ENCODE results near the gene HOXC9.

GRCh38 chr12:54032086-54032619 lies 32.2 kb downstream of the HOXC9 start:
- TF ChIP-seq RAD21 (IDR thresholded peaks at IDR 0.05; ENCODE audit: low read length) (no peak), CTCF (IDR thresholded peaks at IDR 0.05) (no peak), YY1 (IDR thresholded peaks at IDR 0.05; ENCODE audit: low read depth) (no peak), EZH2phosphoT487 (IDR thresholded peaks at IDR 0.05; ENCODE audit: borderline replicate concordance, low read depth) (no peak), USF2 (IDR thresholded peaks at IDR 0.05; ENCODE audit: borderline replicate concordance, low read depth, low read length) (no peak), SIN3A (IDR thresholded peaks at IDR 0.05; ENCODE audit: borderline replicate concordance, low read depth, low read length) (no peak), REST (IDR thresholded peaks at IDR 0.05; ENCODE audit: low read depth, low read length) (no peak)

All from SK-N-SH (cell line).